HG03097 (cell line): ENCODE results near the gene SFXN5.
"Not testable (repeated sequence)": the region's sequence is repeated elsewhere in the genome, so short reads cannot be mapped to it uniquely, and the experiment has no call there.

Experiments
- ATAC-seq: cut with Tn5 transposase; IDR thresholded peaks from one replicate; pipeline ENCODE4 v1.9.1; 2021; ENCODE audit not compliant: unreplicated experiment, low FRiP score

The SFXN5 gene

GRCh38 chr2:73103018-73103542, 31.6 kb upstream of the SFXN5 start:
- no peak for ATAC-seq

- ATAC-seq = no peak
Observed at GRCh38 chr2:73101626-73102256, 30.2 kb upstream of the SFXN5 start.

DNA sequence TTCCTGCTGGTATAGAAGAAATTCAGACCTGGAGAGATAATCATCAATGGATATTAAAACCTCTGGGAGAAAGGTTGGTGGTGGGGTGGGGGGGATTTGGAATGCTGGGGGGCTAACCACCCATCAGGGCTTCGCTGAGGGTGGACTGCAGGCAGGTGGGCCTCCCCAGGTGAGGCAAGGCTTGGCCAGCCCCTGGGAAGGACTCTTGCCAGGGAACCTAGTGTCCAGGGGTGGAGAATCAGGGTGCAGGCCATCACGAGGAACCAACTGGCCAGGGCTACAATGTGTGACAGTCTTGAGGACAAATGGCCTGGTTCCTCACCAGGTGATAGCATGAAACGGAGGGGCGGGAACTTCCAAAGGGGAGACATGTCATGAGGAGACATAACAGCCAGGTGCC, 29.4 kb upstream of the SFXN5 start:
- no peak for ATAC-seq

GRCh38 chr2:73099486-73099885, 28.0 kb upstream of the SFXN5 start:
- no peak for ATAC-seq

DNA sequence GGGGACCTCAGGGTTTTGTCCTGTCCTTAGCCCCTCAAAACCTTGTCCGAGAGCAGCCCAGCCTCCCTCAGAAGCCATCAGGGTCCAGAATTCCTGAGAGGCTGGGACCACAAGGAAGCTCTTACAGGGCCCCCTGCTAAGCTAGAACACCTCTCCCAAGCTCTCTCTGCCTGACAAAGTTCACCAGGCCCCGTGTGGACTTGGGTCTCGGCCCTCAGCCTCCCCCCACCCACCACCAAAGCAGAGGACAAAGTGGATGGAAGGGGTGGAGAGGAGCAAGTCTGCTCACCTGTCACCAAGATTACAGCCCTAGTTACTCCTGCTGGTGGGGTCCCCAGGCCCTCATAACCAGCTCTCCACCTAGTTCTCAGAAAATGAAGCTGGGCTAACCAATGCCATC, 24.4 kb upstream of the SFXN5 start:
- no peak for ATAC-seq

- not testable (repeated sequence) for ATAC-seq
Observed at GRCh38 chr2:73093601-73094218, 22.2 kb upstream of the SFXN5 start.

DNA sequence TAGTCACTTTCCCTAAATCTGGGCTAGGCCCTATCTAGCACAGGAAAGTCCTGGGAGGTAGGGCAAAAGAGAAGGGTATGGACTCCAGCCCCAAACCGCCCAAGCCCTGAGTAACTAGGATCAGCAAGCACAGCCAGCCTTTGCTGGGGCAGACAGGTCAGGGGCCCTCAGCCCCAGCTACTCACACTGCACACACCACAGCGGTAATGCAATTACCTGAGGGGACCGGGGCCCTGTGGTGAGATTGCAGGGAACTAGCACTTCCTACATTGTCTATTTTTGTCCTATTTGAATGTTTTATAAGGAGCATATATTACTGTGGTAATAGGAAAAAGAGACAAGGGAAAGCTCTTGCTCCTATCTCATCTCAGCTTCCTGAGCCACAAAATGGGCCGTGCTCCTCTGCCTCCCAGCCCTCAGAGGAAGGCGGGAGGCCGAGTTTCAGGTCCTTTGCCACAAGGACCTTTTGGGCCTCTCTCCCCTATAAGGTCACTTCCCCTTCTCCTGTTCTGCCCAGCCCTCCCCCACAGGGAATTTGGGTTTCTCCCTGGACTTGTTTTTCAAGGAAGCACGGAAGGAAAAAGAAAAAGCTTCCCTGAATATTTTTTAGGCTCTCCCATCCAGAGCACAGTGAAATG, 20.8 kb upstream of the SFXN5 start:
- no peak for ATAC-seq

DNA sequence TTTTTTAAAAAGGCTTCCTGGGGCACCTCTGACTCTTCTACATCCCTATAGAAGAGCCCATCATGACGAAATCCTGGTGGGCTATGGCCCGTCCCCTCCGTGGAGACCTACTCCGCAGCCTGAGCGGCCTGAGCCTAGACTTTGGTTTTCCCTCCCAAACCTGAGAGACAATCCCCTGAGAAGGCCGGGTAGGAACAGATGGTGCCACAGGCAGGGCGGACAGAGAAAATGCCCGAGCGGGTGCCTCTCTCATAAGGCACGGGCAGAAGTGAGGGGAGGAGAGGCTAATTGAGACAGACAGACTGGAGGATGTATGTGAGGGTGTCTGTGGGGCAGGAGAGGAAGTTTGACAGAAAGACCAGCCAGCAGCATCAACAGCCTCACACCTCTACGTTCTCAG, 20.2 kb upstream of the SFXN5 start:
- ATAC-seq = no peak

GRCh38 chr2:73091164-73091563, 19.7 kb upstream of the SFXN5 start:
- ATAC-seq = no peak

GRCh38 chr2:73089270-73090030, 17.9 kb upstream of the SFXN5 start:
- no peak for ATAC-seq

- no peak for ATAC-seq
Observed at GRCh38 chr2:73088703-73089102, 17.2 kb upstream of the SFXN5 start.

GRCh38 chr2:73088211-73088610, 16.7 kb upstream of the SFXN5 start:
- ATAC-seq = no peak

DNA sequence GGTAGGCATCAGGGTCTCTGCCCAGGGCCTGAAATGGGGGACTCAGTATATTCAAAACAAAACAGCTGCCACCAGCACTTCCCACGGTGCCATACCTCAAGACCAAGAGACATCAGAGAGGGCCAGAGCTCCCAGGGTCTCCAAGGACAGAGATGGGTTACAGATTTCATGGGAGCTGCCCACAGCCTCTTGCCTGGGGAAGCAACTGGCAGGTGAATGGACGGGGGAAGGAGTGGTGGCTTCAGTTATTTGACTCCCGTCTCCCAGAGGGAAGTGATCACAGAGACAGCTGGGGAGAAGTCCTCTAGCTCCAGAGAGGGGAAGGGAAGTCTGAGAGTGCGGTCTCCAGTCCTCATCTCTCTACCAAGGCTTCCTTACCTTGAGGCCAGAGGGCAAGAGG, 15.8 kb upstream of the SFXN5 start:
- no peak for ATAC-seq

DNA sequence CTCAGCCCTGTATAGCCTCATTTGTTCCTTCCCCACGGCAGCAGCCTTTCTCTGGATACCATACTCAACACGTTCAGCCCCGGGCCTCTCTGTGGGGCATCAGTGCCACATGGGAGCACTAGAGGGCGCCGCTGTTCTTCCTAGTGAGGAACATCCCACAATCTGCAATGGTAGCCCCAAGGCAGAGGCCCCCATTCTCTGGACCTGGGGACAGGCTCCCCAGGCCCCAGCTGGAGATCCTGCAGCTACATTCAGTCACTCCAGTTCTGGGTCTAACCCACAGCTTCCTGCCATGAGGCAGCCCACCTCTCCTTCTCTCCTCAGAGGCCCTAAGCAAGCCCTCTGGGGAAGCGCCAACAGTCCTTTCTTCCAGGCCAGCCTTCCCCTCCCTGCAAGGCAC, 14.2 kb upstream of the SFXN5 start:
- peak; percentile 75 for ATAC-seq

GRCh38 chr2:73084971-73085370, 13.5 kb upstream of the SFXN5 start:
- no peak for ATAC-seq

GRCh38 chr2:73083886-73084800, 12.6 kb upstream of the SFXN5 start:
- ATAC-seq = no peak

GRCh38 chr2:73082523-73083410, 11.3 kb upstream of the SFXN5 start:
- ATAC-seq = no peak

DNA sequence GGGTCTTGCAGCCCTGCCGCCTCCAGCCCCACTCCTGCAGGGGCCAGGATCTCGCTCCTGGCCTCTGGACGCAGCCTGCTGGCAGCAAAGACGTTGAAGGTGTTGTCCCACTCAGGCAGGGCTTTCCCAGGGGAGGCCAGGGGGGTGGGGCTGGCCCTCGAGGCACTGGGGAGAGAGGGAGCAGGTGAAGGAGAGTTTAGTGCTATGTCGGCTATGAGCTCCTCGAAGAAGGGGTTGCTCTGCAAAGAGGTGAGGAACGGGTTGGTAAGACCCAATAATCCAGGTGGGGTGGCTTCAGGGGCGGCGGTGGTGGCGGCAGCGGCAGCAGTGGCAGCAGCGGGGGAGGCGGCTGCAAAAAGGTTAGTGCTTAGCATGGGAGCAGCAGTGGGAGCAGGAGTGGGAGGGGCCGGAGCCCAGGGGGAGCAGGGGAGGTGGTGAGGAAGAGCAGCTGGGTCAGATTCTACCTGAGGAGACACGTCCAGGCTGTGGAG, 9.7 kb upstream of the SFXN5 start:
- no peak for ATAC-seq
